Lower leg skin (tissue), 3 donors: ENCODE data around the gene RLIM.

ENCODE experiments used
- CTCF ChIP-seq, 3 donors: fragments of 450-650 bp; IDR thresholded peaks; one replicate each; pipeline ENCODE4 v1.5.1; 2016; ENCODE audit warnings: antibody characterized with exemption in 3 of 3, mild to moderate bottlenecking in 3 of 3, moderate library complexity in 2 of 3
- POLR2A ChIP-seq, 2 donors: fragments of 450-650 bp; IDR thresholded peaks; one replicate each; pipeline ENCODE4 v1.6.1; 2016 to 2017; ENCODE audit warnings: antibody characterized with exemption in 2 of 2, mild to moderate bottlenecking in 1 of 2, moderate library complexity in 1 of 2

GRCh38 chrX:74602142-74602541 lies 12.3 kb downstream of the RLIM start:
- TF ChIP-seq CTCF (IDR thresholded peaks at IDR 0.05), result no peak
- no peak for TF ChIP-seq POLR2A (IDR thresholded peaks at IDR 0.05)
